AG09319 (cell line): ENCODE measurements around the gene FOXK1.

Experiments
- DNase-seq: peaks from one replicate; pipeline ENCODE4 v3.0.0-alpha.2; 2010; ENCODE audit warnings: low read depth; ENCODE audit errors: extremely low read depth
- CTCF ChIP-seq: IDR thresholded peaks from 2 replicates; pipeline ENCODE4 v1.5.1; 2011; ENCODE audit warnings: low read depth, mild to moderate bottlenecking, inconsistent platforms, low read length, moderate library complexity

FOXK1 gene

DNA sequence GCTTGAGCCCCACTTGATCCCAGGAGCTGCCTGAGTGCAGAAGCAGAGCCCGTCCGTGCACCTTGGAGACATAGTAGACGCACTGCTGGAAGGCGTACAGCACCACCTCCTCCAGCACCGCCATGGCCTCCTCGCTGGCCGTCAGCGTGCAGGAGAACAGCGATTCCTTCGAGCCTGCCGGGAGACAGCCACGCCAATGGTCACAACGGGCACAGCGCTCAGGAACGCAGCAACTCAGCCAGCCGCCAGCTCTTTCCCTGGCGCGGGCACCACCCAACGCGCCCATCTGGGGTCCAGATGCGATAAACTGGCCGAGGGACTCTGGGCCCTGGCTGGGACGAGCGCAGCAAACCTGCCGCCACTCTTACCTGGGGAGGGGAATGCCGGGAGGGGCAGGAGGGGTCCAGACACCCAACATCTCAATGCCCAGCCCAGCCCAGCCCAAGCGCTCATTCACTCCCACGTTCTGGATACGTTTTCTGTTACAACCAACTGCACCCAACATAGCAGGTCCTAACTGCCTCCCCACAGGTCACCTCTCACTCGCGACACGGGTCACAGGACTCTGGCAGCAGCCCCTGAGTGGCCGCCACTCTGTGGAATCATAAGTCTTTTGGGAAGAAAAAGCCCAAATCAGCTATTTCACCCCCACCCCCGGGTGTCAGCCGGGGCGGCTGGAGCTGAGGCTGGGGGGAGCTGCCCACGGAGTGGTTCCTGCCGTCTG is 135.2 kb downstream of the FOXK1 start:
- no peak for TF ChIP-seq CTCF
- no peak for DNase-seq

GRCh38 chr7:4818000-4818794 is 136.1 kb downstream of the FOXK1 start:
- DNase-seq: no peak
- no peak for TF ChIP-seq CTCF

GRCh38 chr7:4819560-4820404 is 137.7 kb downstream of the FOXK1 start:
- TF ChIP-seq CTCF: no peak
- DNase-seq: no peak

DNA sequence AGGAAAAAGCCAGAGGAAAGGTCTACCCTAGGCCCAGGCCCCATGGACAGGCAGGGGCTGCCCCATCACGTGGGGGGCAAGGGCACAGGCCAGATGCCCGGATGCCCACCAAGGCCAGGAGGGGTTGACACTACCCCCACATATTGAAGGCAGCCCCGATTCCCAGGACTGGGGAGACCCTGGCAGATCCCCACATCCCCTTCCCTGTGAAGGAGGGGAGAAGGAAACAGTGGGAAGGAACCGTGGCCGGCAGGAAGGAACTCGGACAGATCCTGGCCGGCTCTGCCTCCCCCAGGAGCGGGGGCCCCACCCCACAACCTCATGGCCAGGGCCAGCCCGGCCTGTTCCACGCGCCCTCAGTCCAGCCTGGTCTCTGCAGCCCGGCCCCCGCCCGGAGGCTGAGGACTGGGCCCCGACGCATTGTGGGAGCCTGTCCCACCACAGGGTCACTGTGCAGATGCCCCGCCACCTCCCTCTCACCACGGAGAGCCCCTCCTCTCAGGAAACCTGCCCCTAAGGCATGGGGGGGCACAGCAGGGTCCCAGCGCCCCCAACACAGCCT is 138.4 kb downstream of the FOXK1 start:
- no peak for TF ChIP-seq CTCF
- no peak for DNase-seq
